Nephron progenitor cell (in vitro differentiated cells): Measurements from ENCODE around the gene IL17RC.
A peak's percentile ranks its signal among the peaks of the same experiment; 100 is the strongest.

ENCODE experiments used
- DNase-seq: peaks from one replicate; pipeline ENCODE4 v3.0.0; 2021
- H3K27ac Mint-ChIP-seq: 2 replicates; pipeline ENCODE4 v1.8.0; 2021; ENCODE audit warnings: mild to moderate bottlenecking, moderate library complexity, mixed read lengths
- H3K27me3 Mint-ChIP-seq: 2 replicates; pipeline ENCODE4 v1.8.0; 2021; ENCODE audit warnings: mild to moderate bottlenecking, low read depth, mixed read lengths; ENCODE audit not compliant: poor library complexity
- H3K36me3 Mint-ChIP-seq: 2 replicates; pipeline ENCODE4 v1.8.0; 2021; ENCODE audit warnings: low read depth, mixed read lengths
- H3K4me1 Mint-ChIP-seq: 2 replicates; pipeline ENCODE4 v1.8.0; 2021; ENCODE audit warnings: mixed read lengths
- H3K4me3 Mint-ChIP-seq: 2 replicates; pipeline ENCODE4 v1.8.0; 2021; ENCODE audit warnings: mild to moderate bottlenecking, moderate library complexity, mixed read lengths
- H3K9me3 Mint-ChIP-seq: 2 replicates; pipeline ENCODE4 v1.8.0; 2021; ENCODE audit warnings: mild to moderate bottlenecking, moderate library complexity, mixed read lengths
- CTCF ChIP-seq: fragments of 200-600 bp; sonication (generic); IDR thresholded peaks from 2 replicates; pipeline ENCODE4 v1.5.0; 2021; ENCODE audit warnings: antibody characterized with exemption

Gene IL17RC

DNA sequence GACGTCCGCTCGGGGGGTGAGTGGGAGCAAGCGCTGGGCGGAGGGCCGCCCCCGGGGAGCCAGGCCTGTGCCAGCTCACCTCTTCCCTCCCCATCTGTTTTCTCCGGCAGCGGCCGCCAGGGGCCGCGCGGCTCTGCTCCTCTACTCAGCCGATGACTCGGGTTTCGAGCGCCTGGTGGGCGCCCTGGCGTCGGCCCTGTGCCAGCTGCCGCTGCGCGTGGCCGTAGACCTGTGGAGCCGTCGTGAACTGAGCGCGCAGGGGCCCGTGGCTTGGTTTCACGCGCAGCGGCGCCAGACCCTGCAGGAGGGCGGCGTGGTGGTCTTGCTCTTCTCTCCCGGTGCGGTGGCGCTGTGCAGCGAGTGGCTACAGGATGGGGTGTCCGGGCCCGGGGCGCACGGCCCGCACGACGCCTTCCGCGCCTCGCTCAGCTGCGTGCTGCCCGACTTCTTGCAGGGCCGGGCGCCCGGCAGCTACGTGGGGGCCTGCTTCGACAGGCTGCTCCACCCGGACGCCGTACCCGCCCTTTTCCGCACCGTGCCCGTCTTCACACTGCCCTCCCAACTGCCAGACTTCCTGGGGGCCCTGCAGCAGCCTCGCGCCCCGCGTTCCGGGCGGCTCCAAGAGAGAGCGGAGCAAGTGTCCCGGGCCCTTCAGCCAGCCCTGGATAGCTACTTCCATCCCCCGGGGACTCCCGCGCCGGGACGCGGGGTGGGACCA is 16.1 kb downstream of the IL17RC start:
- Mint-ChIP-seq H3K9me3 (no peaks in the 10 kb centered on the region), H3K4me3 (peak overlapping the region; percentile 98), H3K36me3 (peaks cover 16% of the 10 kb centered on the region), H3K4me1 (peaks cover 21% of the 10 kb centered on the region), H3K27me3 (peaks cover 21% of the 10 kb centered on the region), H3K27ac (no peak overlapping the region)
- peak; percentile 79 for DNase-seq
- TF ChIP-seq CTCF = peak; percentile 58

DNA sequence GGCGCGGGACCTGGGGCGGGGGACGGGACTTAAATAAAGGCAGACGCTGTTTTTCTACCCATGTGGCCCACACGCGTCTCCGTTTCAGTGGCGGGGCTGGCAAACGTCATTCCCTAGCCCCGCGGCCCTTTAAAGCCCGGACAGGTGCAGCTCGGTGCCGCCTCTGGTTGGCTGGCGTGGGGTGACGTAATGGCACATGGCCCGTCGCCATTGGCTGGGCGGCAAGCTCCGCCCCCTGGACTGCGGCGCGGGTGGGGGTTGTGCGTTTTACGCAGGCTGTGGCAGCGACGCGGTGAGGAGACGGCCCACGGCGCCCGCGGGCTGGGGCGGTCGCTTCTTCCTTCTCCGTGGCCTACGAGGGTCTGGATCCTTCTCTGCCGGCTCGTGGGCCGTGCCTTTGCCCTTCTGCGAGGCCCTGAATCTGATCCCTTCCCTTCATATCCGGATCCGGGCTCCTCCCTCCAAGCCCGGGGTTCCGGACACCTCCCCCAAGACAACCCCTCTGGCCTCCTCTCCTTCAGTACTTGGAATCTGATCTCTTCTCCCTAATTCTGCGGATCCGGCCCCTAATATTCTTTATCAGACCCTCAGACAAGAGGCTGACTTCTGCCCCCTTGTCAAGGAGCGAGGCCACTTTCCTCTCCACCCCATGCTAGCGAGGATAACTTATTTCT is 16.8 kb downstream of the IL17RC start, which contains the start of gene CRELD1:
CRELD1 (plus strand) TSS at position 274 of the 674 bp plus-strand sequence. CDS start 605 bp downstream, outside the sequence.
- H3K27me3 Mint-ChIP-seq = peaks cover 21% of the 10 kb centered on the region
- no peaks in the 10 kb centered on the region for H3K9me3 Mint-ChIP-seq
- peaks cover 20% of the 10 kb centered on the region for H3K36me3 Mint-ChIP-seq
- H3K4me1 Mint-ChIP-seq = peaks cover 21% of the 10 kb centered on the region
- H3K4me3 Mint-ChIP-seq = peak within 1 kb of the TSS; percentile 98
- peak within 1 kb of the TSS; percentile 99 for H3K27ac Mint-ChIP-seq
- no peak for TF ChIP-seq CTCF
- peak; percentile 95 for DNase-seq

DNA sequence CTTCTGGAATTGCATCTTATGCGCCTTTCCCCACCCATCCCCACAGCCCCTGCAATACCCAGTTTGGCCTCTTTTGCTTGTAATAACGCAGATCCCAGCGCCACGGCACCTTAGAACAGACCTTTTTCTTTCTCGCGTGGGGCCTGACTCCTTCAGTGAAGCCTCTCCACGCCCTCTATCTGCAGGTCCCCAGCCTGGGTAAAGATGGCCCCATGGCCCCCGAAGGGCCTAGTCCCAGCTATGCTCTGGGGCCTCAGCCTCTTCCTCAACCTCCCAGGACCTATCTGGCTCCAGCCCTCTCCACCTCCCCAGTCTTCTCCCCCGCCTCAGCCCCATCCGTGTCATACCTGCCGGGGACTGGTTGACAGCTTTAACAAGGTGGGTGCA is 17.3 kb downstream of the IL17RC start:
- DNase-seq = peak; percentile 28
- Mint-ChIP-seq H3K27ac (peak overlapping the region; percentile 99), H3K27me3 (peaks cover 18% of the 10 kb centered on the region), H3K36me3 (peaks cover 23% of the 10 kb centered on the region), H3K9me3 (no peaks in the 10 kb centered on the region), H3K4me3 (peak overlapping the region; percentile 98), H3K4me1 (peaks cover 21% of the 10 kb centered on the region)
- no peak for TF ChIP-seq CTCF

GRCh38 chr3:9934993-9935392 is 18.1 kb downstream of the IL17RC start:
- Mint-ChIP-seq H3K9me3 (no peaks in the 10 kb centered on the region), H3K4me3 (peak overlapping the region; percentile 98), H3K27me3 (peaks cover 18% of the 10 kb centered on the region), H3K36me3 (peaks cover 26% of the 10 kb centered on the region), H3K27ac (no peak overlapping the region), H3K4me1 (peaks cover 21% of the 10 kb centered on the region)
- no peak for DNase-seq
- no peak for TF ChIP-seq CTCF

- peaks cover 20% of the 10 kb centered on the region for H3K36me3 Mint-ChIP-seq
- no peaks in the 10 kb centered on the region for H3K9me3 Mint-ChIP-seq
- DNase-seq = no peak
- no peak for TF ChIP-seq CTCF
- H3K27ac Mint-ChIP-seq = no peak overlapping the region
- H3K27me3 Mint-ChIP-seq = peaks cover 16% of the 10 kb centered on the region
- no peak overlapping the region for H3K4me3 Mint-ChIP-seq
- H3K4me1 Mint-ChIP-seq = peaks cover 21% of the 10 kb centered on the region
These were observed 19.1 kb downstream of the IL17RC start for GRCh38 chr3:9935966-9936510.
